ENCODE data around the gene GPC6.

Gene GPC6

GRCh38 chr13:93527748-93528297 is 301.2 kb downstream of the GPC6 start:
- Histone ChIP-seq H3K9me3 (ENCODE audit: low read length) (no peaks in the 10 kb centered on the region), H3K9me2 (ENCODE audit: low read depth, low read length) (no peaks in the 10 kb centered on the region), H3F3A (ENCODE audit: insufficient read depth, low read length) (no peaks in the 10 kb centered on the region), H3K79me2 (ENCODE audit: insufficient read depth, low read length) (no peaks in the 10 kb centered on the region), H2AFZ (ENCODE audit: low read length) (no peak overlapping the region), H3K4me2 (ENCODE audit: low read length) (no peak overlapping the region), H3K27me3 (ENCODE audit: insufficient read depth, low read length) (no peaks in the 10 kb centered on the region), H3K27ac (ENCODE audit: low read depth, low read length, poor library complexity, severe bottlenecking) (no peak overlapping the region), H3K9ac (ENCODE audit: low read length) (no peak overlapping the region), H4K20me1 (ENCODE audit: insufficient read depth, low read length) (no peaks in the 10 kb centered on the region), H3K4me1 (ENCODE audit: insufficient read depth, low read length, severe bottlenecking) (no peaks in the 10 kb centered on the region), H3K4me3 (ENCODE audit: low read depth, low read length, poor library complexity, severe bottlenecking) (no peak overlapping the region), H3K36me3 (ENCODE audit: insufficient read depth, low read length) (no peaks in the 10 kb centered on the region)
- TF ChIP-seq, protein P1, sequence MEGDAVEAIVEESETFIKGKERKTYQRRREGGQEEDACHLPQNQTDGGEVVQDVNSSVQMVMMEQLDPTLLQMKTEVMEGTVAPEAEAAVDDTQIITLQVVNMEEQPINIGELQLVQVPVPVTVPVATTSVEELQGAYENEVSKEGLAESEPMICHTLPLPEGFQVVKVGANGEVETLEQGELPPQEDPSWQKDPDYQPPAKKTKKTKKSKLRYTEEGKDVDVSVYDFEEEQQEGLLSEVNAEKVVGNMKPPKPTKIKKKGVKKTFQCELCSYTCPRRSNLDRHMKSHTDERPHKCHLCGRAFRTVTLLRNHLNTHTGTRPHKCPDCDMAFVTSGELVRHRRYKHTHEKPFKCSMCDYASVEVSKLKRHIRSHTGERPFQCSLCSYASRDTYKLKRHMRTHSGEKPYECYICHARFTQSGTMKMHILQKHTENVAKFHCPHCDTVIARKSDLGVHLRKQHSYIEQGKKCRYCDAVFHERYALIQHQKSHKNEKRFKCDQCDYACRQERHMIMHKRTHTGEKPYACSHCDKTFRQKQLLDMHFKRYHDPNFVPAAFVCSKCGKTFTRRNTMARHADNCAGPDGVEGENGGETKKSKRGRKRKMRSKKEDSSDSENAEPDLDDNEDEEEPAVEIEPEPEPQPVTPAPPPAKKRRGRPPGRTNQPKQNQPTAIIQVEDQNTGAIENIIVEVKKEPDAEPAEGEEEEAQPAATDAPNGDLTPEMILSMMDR (IDR thresholded peaks at IDR 0.05; ENCODE audit: low read length) = no peak
- TF ChIP-seq EZH2 (IDR thresholded peaks at IDR 0.05; ENCODE audit: borderline replicate concordance, low read length) = no peak

- Histone ChIP-seq H3K9me3 (ENCODE audit: low read length) (no peaks in the 10 kb centered on the region), H3K9ac (ENCODE audit: low read length) (no peak overlapping the region), H2AFZ (ENCODE audit: low read length) (no peak overlapping the region), H3K79me2 (ENCODE audit: insufficient read depth, low read length) (no peaks in the 10 kb centered on the region), H3K9me2 (ENCODE audit: low read depth, low read length) (no peaks in the 10 kb centered on the region), H3K4me3 (ENCODE audit: low read depth, low read length, poor library complexity, severe bottlenecking) (no peak overlapping the region), H4K20me1 (ENCODE audit: insufficient read depth, low read length) (no peaks in the 10 kb centered on the region), H3K4me1 (ENCODE audit: insufficient read depth, low read length, severe bottlenecking) (no peaks in the 10 kb centered on the region), H3F3A (ENCODE audit: insufficient read depth, low read length) (no peaks in the 10 kb centered on the region), H3K36me3 (ENCODE audit: insufficient read depth, low read length) (no peaks in the 10 kb centered on the region), H3K4me2 (ENCODE audit: low read length) (no peak overlapping the region), H3K27ac (ENCODE audit: low read depth, low read length, poor library complexity, severe bottlenecking) (no peak overlapping the region), H3K27me3 (ENCODE audit: insufficient read depth, low read length) (no peaks in the 10 kb centered on the region)
- no peak for TF ChIP-seq EZH2 (IDR thresholded peaks at IDR 0.05; ENCODE audit: borderline replicate concordance, low read length)
- TF ChIP-seq, protein P1 (IDR thresholded peaks at IDR 0.05; ENCODE audit: low read length) = no peak
Observed at GRCh38 chr13:93529961-93530360, 303.4 kb downstream of the GPC6 start.

DNA sequence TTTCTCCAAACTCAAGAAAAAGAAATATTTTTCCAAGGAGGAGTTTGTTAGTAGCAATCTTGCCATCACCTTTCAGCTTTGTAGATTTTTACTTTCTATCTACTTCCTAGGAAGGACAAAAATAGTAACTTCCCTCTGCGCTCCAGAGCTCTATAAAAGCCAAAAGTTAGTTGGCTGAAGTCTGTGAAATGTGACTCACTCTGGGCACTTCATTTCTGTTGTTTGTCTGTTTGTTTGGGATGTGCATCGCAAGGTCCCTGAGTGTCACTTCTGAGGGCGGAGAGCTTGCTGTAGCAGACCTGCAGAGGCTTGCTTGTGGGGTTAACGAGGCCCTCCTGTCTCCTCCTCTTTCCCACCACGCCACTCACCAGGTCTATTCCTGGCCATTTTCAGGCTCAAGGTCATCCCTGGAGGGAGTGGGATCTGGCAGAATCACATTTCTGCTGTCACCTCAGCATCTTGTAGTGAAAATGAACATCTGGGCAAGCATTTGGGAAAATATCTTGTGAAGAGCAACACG is 307.6 kb downstream of the GPC6 start:
- Histone ChIP-seq H3K4me2 (ENCODE audit: low read length) (no peak overlapping the region), H3K27ac (ENCODE audit: low read depth, low read length, poor library complexity, severe bottlenecking) (no peak overlapping the region), H3K4me3 (ENCODE audit: low read depth, low read length, poor library complexity, severe bottlenecking) (no peak overlapping the region), H2AFZ (ENCODE audit: low read length) (no peak overlapping the region), H3K27me3 (ENCODE audit: insufficient read depth, low read length) (no peaks in the 10 kb centered on the region), H3K4me1 (ENCODE audit: insufficient read depth, low read length, severe bottlenecking) (no peaks in the 10 kb centered on the region), H3K9ac (ENCODE audit: low read length) (no peak overlapping the region), H3F3A (ENCODE audit: insufficient read depth, low read length) (no peaks in the 10 kb centered on the region), H4K20me1 (ENCODE audit: insufficient read depth, low read length) (no peaks in the 10 kb centered on the region), H3K36me3 (ENCODE audit: insufficient read depth, low read length) (no peaks in the 10 kb centered on the region), H3K9me3 (ENCODE audit: low read length) (no peaks in the 10 kb centered on the region), H3K9me2 (ENCODE audit: low read depth, low read length) (no peaks in the 10 kb centered on the region), H3K79me2 (ENCODE audit: insufficient read depth, low read length) (no peaks in the 10 kb centered on the region)
- TF ChIP-seq EZH2 (IDR thresholded peaks at IDR 0.05; ENCODE audit: borderline replicate concordance, low read length) = no peak
- TF ChIP-seq, protein P1 (IDR thresholded peaks at IDR 0.05; ENCODE audit: low read length) = no peak

Measured in OCI-LY1 (cell line).